ENCODE measurements around the gene PAIP2. TPM values are rescaled to one million over a fixed set of nuclear protein-coding genes. Genes with fewer than 3 reads are reported as not detected.
"Not testable (repeated sequence)": the region's sequence is repeated elsewhere in the genome, so short reads cannot be mapped to it uniquely, and the experiment has no call there.

Gene PAIP2
- total and polyA plus RNA-seq, 5 donors from 2014 or later = 126 to 426 (median 350) TPM

DNA sequence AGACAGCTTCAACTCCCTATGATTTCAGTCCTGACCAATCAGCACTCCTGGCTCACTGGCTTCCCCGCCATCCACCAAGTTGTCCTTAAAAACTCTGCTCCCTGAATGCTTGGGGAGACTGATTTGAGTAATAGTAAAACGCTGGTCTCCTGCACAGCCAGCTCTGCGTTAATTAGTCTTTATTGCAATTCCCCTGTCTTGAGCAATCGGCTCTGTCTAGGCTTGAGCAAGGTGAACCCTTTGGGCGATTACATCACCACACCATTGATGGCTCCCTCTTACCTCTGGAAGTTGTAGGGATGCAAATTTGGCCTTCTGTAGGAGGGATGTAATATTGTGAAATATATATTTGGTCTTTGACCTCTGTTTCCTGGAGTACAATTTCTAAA is 44.4 kb downstream of the PAIP2 start:
- H3K4me3 ChIP-seq (ENCODE audit: low read depth, low read length) = no peak overlapping the region
- H3K9me3 ChIP-seq (ENCODE audit: control insufficient read depth in 2 of 2, low read length in 2 of 2) = no peaks in the 10 kb centered on the region
- no peaks in the 10 kb centered on the region for H3K36me3 ChIP-seq (ENCODE audit: control insufficient read depth, insufficient read depth, low read length)
- Mint-ChIP-seq H3K4me1 (peaks cover 0 to 57% (median 30%) of the 10 kb centered on the region in 4 donors), H3K4me3 (peak overlapping the region; percentile 39 to 96 (median 80)), H3K27ac (peak overlapping the region; percentile 29 to 97 (median 84)), H3K27me3 (no peaks in the 10 kb centered on the region), H3K9me3 (peaks cover 0 to 1% (median 0%) of the 10 kb centered on the region in 7 donors), H3K36me3 (no peaks in the 10 kb centered on the region)
- H3K27me3 ChIP-seq (ENCODE audit: control insufficient read depth, insufficient read depth, low read length) = no peaks in the 10 kb centered on the region
- H3K4me1 ChIP-seq (ENCODE audit: control insufficient read depth, insufficient read depth, low read length, poor library complexity, severe bottlenecking) = peaks cover 31% of the 10 kb centered on the region
- no peak overlapping the region for H3K27ac ChIP-seq (ENCODE audit: insufficient read depth, low read length, poor library complexity, severe bottlenecking)
- no peak for ATAC-seq (ENCODE audit: low read depth in 2 of 2)
- no peak for DNase-seq

- not testable (repeated sequence) for ATAC-seq (ENCODE audit: low read depth in 2 of 2); H3K36me3 Mint-ChIP-seq; H3K27me3 Mint-ChIP-seq; H3K9me3 Mint-ChIP-seq; H3K4me3 ChIP-seq (ENCODE audit: low read depth, low read length); H3K27ac ChIP-seq (ENCODE audit: insufficient read depth, low read length, poor library complexity, severe bottlenecking); H3K36me3 ChIP-seq (ENCODE audit: control insufficient read depth, insufficient read depth, low read length); H3K27me3 ChIP-seq (ENCODE audit: control insufficient read depth, insufficient read depth, low read length); DNase-seq; H3K9me3 ChIP-seq (ENCODE audit: control insufficient read depth in 2 of 2, low read length in 2 of 2)
- Mint-ChIP-seq H3K27ac (peak overlapping the region in 2 of 3 donors; percentile 96 to 97), H3K4me3 (peak overlapping the region in 1 of 4 donors; percentile 72), H3K4me1 (peaks cover 0 to 66% (median 37%) of the 10 kb centered on the region in 4 donors)
- peaks cover 40% of the 10 kb centered on the region for H3K4me1 ChIP-seq (ENCODE audit: control insufficient read depth, insufficient read depth, low read length, poor library complexity, severe bottlenecking)
Observed at GRCh38 chr5:139386956-139387355, 45.3 kb downstream of the PAIP2 start.

DNA sequence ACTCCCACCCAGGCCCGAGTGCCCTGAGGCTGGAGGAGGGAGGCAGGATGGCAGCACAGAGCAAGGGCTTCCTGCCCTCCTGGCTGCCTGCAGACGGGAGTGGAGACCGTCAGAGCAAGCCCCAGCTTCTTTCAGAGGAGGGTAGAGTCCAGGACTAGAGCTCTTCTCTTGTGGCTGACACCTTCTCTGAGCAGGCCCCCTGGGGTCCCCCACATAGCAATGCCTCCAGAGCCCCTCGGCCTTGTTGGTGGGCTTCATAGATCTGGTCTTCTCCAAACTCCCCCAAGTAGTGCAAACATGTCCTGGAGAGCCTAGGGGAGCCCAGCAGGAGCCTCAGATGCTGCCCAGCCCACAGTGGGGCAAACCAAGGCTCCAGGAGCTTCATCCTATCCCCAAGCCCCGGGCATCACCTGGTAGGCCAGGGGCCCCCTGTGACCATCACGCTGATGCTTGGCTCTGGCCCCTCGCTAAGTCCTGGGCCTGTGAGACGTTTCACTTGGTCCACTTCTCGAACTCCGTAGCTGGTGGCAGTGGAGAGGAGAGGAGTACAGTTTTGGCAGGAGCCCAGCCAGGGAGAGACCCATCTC is 46.0 kb downstream of the PAIP2 start:
- no peaks in the 10 kb centered on the region for H3K9me3 ChIP-seq (ENCODE audit: control insufficient read depth in 2 of 2, low read length in 2 of 2)
- Mint-ChIP-seq H3K36me3 (no peaks in the 10 kb centered on the region), H3K4me3 (peak overlapping the region in 1 of 4 donors; percentile 49), H3K9me3 (peaks cover 0 to 1% (median 0%) of the 10 kb centered on the region in 7 donors), H3K27ac (peak overlapping the region in 1 of 3 donors; percentile 32), H3K4me1 (peaks cover 0 to 68% (median 38%) of the 10 kb centered on the region in 4 donors), H3K27me3 (no peaks in the 10 kb centered on the region)
- no peak overlapping the region for H3K4me3 ChIP-seq (ENCODE audit: low read depth, low read length)
- no peak for DNase-seq
- no peak overlapping the region for H3K27ac ChIP-seq (ENCODE audit: insufficient read depth, low read length, poor library complexity, severe bottlenecking)
- H3K27me3 ChIP-seq (ENCODE audit: control insufficient read depth, insufficient read depth, low read length) = no peaks in the 10 kb centered on the region
- peaks cover 47% of the 10 kb centered on the region for H3K4me1 ChIP-seq (ENCODE audit: control insufficient read depth, insufficient read depth, low read length, poor library complexity, severe bottlenecking)
- ATAC-seq (ENCODE audit: low read depth in 2 of 2) = no peak
- H3K36me3 ChIP-seq (ENCODE audit: control insufficient read depth, insufficient read depth, low read length) = no peaks in the 10 kb centered on the region

DNA sequence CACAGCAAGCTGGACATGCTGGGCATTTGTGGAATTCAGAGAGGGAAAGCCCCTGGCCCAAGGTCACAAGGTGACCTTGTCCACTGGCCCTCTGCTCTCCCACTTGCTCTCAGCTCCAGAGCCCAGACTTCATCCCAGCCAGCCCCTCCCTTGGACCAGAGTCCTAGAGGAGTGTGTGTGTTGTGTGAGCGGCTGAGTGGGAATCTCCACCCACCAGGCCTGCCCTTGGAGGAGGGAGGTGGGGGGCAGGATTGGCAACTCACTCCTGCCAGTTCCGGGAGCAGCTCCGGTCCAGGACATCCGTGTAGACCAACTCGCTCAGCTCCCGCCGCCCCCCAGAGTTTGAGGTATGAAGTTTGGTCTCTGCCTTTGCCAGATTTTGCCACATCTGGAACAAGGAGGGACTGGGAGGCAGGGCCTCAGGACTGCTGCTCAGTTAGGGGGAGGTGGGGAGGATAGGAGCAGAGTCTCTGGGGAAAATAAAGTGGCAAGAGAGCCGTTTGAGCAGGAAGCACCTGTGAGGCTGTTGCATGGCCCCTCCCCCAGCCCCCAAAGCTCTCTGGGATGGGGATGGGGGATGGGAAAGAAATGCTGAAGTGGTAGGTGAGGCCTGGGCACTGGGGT is 46.7 kb downstream of the PAIP2 start:
- Histone ChIP-seq H3K4me1 (ENCODE audit: control insufficient read depth, insufficient read depth, low read length, poor library complexity, severe bottlenecking) (peaks cover 51% of the 10 kb centered on the region), H3K36me3 (ENCODE audit: control insufficient read depth, insufficient read depth, low read length) (no peaks in the 10 kb centered on the region), H3K27ac (ENCODE audit: insufficient read depth, low read length, poor library complexity, severe bottlenecking) (no peak overlapping the region), H3K27me3 (ENCODE audit: control insufficient read depth, insufficient read depth, low read length) (no peaks in the 10 kb centered on the region), H3K9me3 (ENCODE audit: control insufficient read depth in 2 of 2, low read length in 2 of 2) (no peaks in the 10 kb centered on the region), H3K4me3 (ENCODE audit: low read depth, low read length) (no peak overlapping the region)
- Mint-ChIP-seq H3K4me3 (peak overlapping the region in 2 of 4 donors; percentile 27 to 49), H3K9me3 (peaks cover 0 to 1% (median 0%) of the 10 kb centered on the region in 7 donors), H3K4me1 (peaks cover 0 to 73% (median 40%) of the 10 kb centered on the region in 4 donors), H3K27me3 (no peaks in the 10 kb centered on the region), H3K36me3 (no peaks in the 10 kb centered on the region), H3K27ac (peak overlapping the region in 1 of 3 donors; percentile 32)
- ATAC-seq (ENCODE audit: low read depth in 2 of 2) = no peak
- DNase-seq = peak in 1 of 3 donors; percentile 28

DNA sequence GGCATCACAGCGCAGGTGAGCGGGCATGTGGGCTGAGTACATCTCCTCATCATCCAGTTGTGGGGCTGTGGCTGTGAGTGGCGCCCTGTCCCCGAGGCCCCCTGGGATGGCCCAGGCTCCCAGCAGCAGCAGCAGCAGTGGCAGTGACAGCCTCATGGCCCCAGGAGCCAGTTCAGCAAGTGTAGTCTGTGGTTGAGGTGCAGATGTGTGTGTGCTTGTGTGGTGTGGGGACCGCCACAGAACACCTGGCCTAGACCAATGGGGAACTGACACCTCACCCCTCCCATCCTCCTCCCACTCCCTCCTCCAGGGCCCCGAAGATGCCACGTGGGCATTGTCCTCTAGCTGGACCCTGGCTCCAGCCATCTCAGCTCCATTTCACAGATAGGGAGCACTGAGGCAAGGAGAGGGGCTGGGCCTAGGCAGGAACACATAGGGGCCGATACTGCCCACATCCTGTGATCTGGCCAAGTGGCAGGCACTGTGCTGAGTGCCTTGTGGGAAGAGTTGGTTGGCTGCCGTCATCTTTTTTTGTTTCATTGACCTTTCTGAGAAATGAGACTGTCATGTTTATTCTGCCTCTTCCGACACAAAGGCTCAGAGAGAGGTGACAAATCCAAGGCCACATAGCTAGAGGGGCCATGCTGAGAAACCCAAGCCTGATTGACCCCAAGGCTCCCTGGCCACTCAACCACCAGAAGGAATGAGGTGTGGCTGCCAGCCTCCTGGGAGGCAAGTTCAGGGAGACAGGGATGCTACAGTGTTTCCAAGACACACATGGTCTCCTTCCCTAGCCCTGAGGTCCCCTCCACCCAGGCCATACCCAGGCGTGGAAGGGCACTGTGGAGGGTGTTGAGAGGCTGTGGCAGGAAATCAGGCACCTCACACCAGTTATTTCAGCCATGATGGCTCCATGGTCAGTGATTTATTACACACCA is 48.3 kb downstream of the PAIP2 start, which contains the start of gene MZB1:
Gene MZB1, minus strand, starts transcription at position 213 of the 938 bp plus-strand sequence. Its CDS starts 57 bp downstream, at position 156.
- H3K9me3 Mint-ChIP-seq = peaks cover 0 to 1% (median 0%) of the 10 kb centered on the region in 7 donors
- peak within 1 kb of the TSS; percentile 41 to 95 (median 66) for H3K4me3 Mint-ChIP-seq

DNA sequence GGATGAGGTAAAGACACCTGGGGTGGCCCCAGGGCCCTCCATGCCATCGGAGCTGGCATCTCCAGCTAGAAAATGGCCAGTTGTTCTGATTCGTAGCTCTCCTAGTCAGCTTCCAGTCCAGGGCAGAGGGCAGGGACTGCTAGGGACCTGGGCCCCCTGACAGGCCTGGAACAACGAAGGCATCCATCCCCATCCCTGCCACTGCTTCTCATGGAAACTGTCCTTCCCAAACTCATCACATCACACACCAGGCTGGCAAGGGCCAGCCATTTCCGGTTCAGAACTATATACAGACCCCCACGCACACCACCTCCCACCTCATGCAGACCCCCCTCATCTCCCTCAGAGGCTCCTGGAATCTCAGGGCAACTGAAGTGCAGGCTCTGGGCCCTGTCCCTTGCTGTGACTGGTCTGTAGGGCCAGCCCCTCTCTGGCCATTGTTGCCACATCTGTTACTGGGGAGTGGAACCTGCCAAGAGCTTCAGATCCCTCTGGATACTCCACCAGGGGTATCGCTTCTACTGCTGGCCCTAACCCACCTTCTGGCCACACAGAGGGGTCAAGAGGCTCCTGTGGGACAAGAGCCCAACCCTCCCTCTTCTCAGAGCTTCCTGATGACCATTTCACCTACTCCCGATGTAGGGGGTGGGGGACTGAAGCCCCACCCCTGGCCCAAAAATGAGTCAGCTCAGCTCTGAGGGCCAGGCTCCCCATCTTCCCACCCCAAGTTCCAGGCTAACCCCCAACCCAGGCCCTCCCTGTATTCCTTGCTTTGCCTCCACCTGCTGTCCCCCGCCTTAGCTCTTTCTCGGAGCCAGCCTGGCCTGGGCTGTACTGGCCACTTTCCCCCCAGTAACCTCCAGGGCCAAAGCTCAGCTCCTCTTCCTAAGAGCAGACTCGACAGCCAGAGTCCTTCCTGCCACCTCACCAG is 49.2 kb downstream of the PAIP2 start:
- H3K9me3 Mint-ChIP-seq = peaks cover 0 to 1% (median 0%) of the 10 kb centered on the region in 7 donors
- no peaks in the 10 kb centered on the region for H3K9me3 ChIP-seq (ENCODE audit: control insufficient read depth in 2 of 2, low read length in 2 of 2)
- peak overlapping the region; percentile 83 to 95 (median 92) for H3K4me3 Mint-ChIP-seq
- H3K4me3 ChIP-seq (ENCODE audit: low read depth, low read length) = peak overlapping the region; percentile 7
- peak overlapping the region; percentile 84 to 95 (median 89) for H3K27ac Mint-ChIP-seq
- H3K27me3 Mint-ChIP-seq = no peaks in the 10 kb centered on the region
- DNase-seq = no peak
- no peak for ATAC-seq (ENCODE audit: low read depth in 2 of 2)
- no peaks in the 10 kb centered on the region for H3K27me3 ChIP-seq (ENCODE audit: control insufficient read depth, insufficient read depth, low read length)
- H3K4me1 ChIP-seq (ENCODE audit: control insufficient read depth, insufficient read depth, low read length, poor library complexity, severe bottlenecking) = peaks cover 53% of the 10 kb centered on the region
- no peaks in the 10 kb centered on the region for H3K36me3 Mint-ChIP-seq
- peaks cover 0 to 52% (median 22%) of the 10 kb centered on the region in 4 donors for H3K4me1 Mint-ChIP-seq
- peak overlapping the region; percentile 65 for H3K27ac ChIP-seq (ENCODE audit: insufficient read depth, low read length, poor library complexity, severe bottlenecking)
- no peaks in the 10 kb centered on the region for H3K36me3 ChIP-seq (ENCODE audit: control insufficient read depth, insufficient read depth, low read length)

More for the DNA sequence above, 48.3 kb downstream of the PAIP2 start, which contains the start of gene MZB1:
- ATAC-seq (ENCODE audit: low read depth in 2 of 2) (peak; percentile 43 to 56), DNase-seq (peak in 2 of 3 donors; percentile 71 to 87)
- Histone ChIP-seq H3K4me1 (ENCODE audit: control insufficient read depth, insufficient read depth, low read length, poor library complexity, severe bottlenecking) (peaks cover 56% of the 10 kb centered on the region), H3K27me3 (ENCODE audit: control insufficient read depth, insufficient read depth, low read length) (no peaks in the 10 kb centered on the region), H3K36me3 (ENCODE audit: control insufficient read depth, insufficient read depth, low read length) (no peaks in the 10 kb centered on the region), H3K27ac (ENCODE audit: insufficient read depth, low read length, poor library complexity, severe bottlenecking) (peak within 1 kb of the TSS; percentile 65), H3K9me3 (ENCODE audit: control insufficient read depth in 2 of 2, low read length in 2 of 2) (no peaks in the 10 kb centered on the region), H3K4me3 (ENCODE audit: low read depth, low read length) (peak within 1 kb of the TSS; percentile 7)
- no peaks in the 10 kb centered on the region for H3K36me3 Mint-ChIP-seq
- peaks cover 0 to 61% (median 30%) of the 10 kb centered on the region in 4 donors for H3K4me1 Mint-ChIP-seq
- H3K27me3 Mint-ChIP-seq = no peaks in the 10 kb centered on the region
- H3K27ac Mint-ChIP-seq = peak within 1 kb of the TSS; percentile 60 to 88 (median 85)

Data from CD4-positive, CD25-positive, alpha-beta regulatory T cell (primary cell).